GM13977 (cell line): Measurements from ENCODE around the gene PDCD1.

Experiments
- DNase-seq: peaks from one replicate; pipeline ENCODE4 v3.0.0; 2012; ENCODE audit warnings: low spot score
- CTCF ChIP-seq: IDR thresholded peaks from 2 replicates; pipeline ENCODE4 v1.5.1; 2012; ENCODE audit warnings: mild to moderate bottlenecking, control low read depth; ENCODE audit not compliant: insufficient read depth; ENCODE audit errors: extremely low read depth, missing control alignments
- in situ Hi-C: fragments of 300-500 bp; cut with MboI; formaldehyde crosslinking; loops from one replicate; pipeline ENCODE4 v1.12.0; 2022; ENCODE audit warnings: low sequenced_read_pairs, low pct_unique_long_range_greater_than_20kb, mixed read lengths, inconsistent platforms; ENCODE audit not compliant: unreplicated experiment

Gene PDCD1

DNA sequence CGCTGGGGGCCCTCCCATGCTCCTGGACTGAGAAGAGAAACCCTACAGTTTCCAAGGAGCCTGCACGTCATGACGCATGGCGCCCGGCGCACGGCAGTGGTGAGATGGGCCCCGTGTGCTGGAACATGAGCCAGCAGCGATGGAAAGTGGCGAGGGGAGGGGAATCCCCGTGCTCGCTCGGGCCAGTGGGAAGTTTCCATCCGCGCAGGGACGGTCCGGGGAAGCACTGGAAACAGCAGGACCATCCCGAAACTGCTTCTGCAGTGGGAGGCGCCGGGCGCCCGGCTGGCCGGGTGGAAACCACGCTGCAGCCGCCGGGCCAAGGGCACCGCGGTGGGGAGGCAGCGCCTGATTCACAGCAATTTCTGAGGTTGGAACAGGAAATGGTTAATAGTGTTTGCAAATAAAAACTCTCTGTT lies 4.9 kb upstream of the PDCD1 start:
- in situ Hi-C loops = no loop called here

DNA sequence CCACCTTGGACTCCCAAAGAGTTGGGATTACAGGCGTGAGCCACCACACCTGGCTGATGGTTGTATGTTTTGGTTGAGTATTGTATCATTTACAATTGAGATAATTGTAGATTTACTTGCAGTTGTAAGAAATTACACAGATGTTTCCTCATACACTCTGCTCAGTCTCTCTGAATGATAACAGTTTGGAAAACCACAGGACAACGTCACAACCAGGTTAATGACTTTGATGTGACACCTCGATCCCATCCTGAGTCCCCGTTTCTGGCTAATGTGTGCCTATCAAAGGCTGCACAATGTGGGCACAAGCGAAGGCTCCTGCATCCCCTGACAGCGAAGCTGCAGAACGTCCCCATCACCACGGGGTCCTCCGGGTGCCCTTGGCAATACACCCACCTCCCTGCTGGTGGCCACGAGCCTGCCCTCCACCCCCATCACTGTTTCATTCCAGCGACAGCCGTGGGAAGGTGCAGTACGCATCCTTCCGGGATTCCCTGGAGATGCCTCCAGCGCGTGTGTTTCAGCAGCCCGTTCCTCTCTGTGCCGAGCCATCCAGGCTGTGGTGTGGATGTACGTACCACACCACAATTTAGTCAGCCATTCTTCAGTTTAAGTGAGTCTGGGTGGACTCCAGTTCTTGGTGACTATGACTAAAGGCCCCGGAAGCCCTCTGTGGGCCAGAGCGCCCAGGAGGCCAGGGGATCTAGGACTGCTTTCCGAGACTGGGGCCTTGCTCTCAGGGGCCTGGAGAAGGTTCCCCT lies 4.3 kb upstream of the PDCD1 start:
- DNase-seq = no peak
- TF ChIP-seq CTCF = no peak
- in situ Hi-C loops = no loop called here

More for the DNA sequence above, 4.9 kb upstream of the PDCD1 start:
- no peak for DNase-seq
- no peak for TF ChIP-seq CTCF

DNA sequence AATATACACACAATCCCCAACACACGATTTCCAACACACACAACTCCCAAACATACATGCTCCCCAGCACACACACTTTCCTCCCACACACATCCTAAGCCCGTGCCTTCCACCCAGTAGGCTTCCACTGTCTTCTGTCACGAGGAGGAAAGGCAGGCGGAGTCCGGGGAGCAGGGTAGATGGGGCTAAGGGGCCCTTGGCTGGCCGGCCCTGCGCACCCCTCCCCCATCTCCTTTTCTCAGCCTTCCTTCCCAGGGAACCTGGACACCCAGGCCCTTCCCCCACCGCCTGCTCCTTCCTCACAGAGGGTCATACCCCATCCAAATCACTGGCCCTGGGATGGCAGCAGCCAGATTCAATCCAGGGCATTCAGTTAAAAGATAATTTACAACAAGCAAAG lies 3.4 kb upstream of the PDCD1 start:
- in situ Hi-C loops = no loop called here
- DNase-seq = no peak
- no peak for TF ChIP-seq CTCF

DNA sequence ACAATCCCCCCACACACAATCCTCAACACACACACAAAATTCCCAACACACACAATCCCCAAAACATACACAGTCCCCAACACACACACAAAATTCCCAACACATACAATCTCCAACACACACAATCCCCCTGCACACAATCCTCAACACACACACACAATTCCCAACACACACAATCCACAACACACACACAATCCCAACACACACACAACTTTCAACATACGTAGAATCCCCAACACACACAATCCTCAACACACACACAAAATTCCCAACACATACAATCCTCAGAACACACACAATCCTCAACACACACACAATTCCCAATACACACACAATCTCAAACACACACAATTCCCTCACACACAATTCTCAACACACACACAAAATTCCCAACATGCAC lies 2.6 kb upstream of the PDCD1 start:
- no peak for DNase-seq
- no peak for TF ChIP-seq CTCF
- in situ Hi-C loops = no loop called here

- DNase-seq = peak; percentile 67
- in situ Hi-C loops = no loop called here
- no peak for TF ChIP-seq CTCF
These were observed 1.7 kb upstream of the PDCD1 start for GRCh38 chr2:241860184-241861078.

GRCh38 chr2:241859436-241860183 lies 916 bp upstream of the PDCD1 start:
- in situ Hi-C loops = no loop called here
- DNase-seq = peak; percentile 92
- no peak for TF ChIP-seq CTCF
